Stimulated activated CD4-positive, alpha-beta T cell treated with anti-CD3 and anti-CD28 coated beads, Interleukin-1b, Interleukin-23, amount 100 ng/mL, for 48 hours (primary cell): ENCODE results near the gene HDAC9.
"Not testable (repeated sequence)": the region's sequence is repeated elsewhere in the genome, so short reads cannot be mapped to it uniquely, and the experiment has no call there.

Source experiments
- DNase-seq: peaks from one replicate; pipeline ENCODE4 v3.0.0-alpha.2; 2020

The HDAC9 gene

DNA sequence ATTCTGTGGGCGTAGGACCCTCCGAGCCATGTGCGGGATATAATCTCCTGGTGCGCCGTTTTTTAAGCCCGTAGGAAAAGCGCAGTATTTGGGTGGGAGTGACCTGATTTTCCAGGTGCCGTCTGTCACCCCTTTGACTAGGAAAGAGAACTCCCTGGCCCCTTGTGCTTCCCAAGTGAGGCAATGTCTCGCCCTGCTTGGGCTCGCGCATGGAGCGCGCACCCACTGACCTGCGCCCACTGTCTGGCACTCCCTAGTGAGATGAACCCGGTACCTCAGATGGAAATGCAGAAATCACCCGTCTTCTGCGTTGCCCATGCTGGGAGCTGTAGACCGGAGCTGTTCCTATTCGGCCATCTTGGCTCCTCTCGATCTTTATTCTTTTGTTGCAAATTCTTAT, 495.2 kb downstream of the HDAC9 start:
- not testable (repeated sequence) for DNase-seq

GRCh38 chr7:18993933-18994668, 498.6 kb downstream of the HDAC9 start:
- DNase-seq = no peak

- no peak for DNase-seq
Measured at GRCh38 chr7:18995270-18995671, 499.7 kb downstream of the HDAC9 start.

DNA sequence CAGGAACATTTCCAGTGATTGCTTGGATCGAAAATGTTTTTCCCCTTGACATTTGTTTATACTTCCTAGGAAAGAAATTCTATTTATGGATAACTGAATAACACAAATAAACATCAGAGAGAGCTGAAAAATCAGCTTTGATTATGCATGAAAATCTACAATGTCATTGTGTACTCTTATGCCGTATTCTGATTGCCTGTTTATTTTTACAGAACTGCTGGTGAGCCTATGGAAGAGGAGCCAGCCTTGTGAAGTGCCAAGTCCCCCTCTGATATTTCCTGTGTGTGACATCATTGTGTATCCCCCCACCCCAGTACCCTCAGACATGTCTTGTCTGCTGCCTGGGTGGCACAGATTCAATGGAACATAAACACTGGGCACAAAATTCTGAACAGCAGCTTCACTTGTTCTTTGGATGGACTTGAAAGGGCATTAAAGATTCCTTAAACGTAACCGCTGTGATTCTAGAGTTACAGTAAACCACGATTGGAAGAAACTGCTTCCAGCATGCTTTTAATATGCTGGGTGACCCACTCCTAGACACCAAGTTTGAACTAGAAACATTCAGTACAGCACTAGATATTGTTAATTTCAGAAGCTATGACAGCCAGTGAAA, 500.4 kb downstream of the HDAC9 start:
- no peak for DNase-seq

DNA sequence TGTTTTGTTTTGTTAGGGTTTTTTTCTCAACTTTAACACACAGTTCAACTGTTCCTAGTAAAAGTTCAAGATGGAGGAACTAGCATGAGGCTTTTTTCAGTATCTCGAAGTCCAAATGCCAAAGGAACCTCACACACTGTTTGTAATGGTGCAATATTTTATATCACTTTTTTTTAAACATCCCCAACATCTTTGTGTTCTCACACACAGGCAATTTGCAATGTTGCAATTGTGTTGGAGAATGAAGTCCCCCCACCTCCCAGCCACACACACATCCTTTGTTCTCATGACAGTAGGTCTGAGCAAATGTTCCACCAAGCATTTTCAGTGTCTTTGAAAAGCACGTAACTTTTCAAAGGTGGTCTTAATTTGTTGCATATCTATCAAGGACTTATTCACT, 501.0 kb downstream of the HDAC9 start:
- DNase-seq = no peak

DNA sequence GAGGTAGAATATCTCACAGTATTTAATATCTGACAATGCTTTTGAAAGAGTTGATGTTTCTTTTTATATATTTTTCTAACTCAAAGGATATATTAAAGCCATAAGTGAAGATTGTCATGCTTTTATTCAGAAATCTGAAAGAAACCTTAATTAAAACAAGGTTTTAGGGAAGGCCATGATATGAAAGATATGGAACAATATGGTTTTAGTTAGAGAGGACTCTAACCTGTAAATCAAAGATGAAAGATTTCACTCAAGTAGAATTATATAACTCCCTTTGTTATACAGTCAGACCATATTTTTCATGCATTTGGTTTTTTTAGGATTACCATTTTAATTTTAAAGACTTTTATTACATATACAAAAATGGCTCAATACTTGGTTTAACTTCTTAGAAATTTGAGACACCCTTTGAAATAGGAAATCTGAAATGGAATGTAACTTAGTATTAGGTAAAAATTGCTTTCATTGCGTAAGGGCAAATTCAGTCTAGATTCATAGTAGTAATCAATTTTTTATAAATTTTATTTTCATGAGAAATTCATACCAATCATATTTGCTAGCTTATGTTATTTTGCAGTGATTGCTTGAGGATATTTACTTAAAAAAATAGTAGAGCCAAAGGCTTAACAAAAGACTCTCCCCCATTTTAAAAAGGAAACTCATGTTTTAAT, 502.1 kb downstream of the HDAC9 start:
- no peak for DNase-seq

- DNase-seq = no peak
Measured at GRCh38 chr7:19000410-19000809, 504.9 kb downstream of the HDAC9 start.

GRCh38 chr7:19001854-19002253, 506.3 kb downstream of the HDAC9 start:
- no peak for DNase-seq

- DNase-seq = no peak
Measured at GRCh38 chr7:19009241-19009935, 513.8 kb downstream of the HDAC9 start.

DNA sequence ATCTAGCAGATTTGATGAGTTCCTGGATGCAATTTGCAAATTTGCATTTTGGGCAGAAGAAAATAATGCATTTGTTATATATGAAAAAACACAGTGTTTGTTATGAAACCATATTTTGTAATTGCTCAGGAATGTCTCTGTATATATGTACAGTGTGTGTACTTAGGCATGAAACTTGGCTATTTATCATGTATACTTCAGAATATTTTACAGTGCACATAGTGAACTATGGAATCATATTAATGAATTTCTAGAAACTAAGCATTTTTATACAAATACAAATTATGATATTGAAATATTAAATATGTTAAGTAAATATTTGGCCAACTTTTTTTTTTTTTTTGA, 514.4 kb downstream of the HDAC9 start:
- no peak for DNase-seq

GRCh38 chr7:19011212-19011611, 515.7 kb downstream of the HDAC9 start:
- DNase-seq = no peak

GRCh38 chr7:19015098-19015497, 519.5 kb downstream of the HDAC9 start:
- no peak for DNase-seq

DNA sequence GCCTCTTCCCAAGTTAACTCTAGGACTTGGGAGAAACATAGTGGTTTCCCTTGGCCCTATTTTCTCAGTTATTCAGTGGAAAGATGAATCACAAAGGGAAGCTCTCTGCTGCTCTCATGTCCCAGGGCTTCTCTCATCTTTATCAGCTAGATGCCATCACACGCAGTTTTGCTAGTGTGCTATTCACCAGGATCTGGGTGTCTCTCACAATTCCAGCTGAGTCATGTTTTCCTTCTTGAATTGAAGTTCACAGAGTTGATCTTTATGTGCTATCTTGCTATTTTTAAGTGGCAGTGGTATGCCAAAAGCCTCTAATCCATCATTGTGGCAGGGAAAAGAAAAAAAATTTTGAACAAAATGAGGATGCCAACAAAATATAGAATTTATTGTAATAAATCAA, 520.6 kb downstream of the HDAC9 start:
- DNase-seq = no peak

GRCh38 chr7:19017374-19017773, 521.8 kb downstream of the HDAC9 start:
- DNase-seq = no peak

DNA sequence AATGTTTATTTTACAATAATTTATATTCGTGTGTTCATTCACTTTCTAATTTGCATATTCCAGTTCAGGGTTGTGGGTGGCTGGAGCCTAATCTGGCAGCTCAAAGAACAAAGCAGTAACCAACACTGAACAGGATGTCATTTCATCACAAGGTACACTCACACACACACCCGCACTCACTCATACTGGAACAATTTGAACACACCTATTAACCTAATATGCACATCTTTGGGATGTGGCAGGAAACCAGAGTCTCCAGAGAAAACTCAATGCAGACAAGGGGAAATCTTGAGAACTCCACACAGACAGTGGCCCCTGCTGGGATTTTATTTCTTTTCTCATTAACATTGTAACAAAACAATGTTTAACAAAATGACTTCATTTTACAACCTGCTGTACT, 524.5 kb downstream of the HDAC9 start:
- no peak for DNase-seq

GRCh38 chr7:19020711-19021110, 525.2 kb downstream of the HDAC9 start:
- DNase-seq = no peak

DNA sequence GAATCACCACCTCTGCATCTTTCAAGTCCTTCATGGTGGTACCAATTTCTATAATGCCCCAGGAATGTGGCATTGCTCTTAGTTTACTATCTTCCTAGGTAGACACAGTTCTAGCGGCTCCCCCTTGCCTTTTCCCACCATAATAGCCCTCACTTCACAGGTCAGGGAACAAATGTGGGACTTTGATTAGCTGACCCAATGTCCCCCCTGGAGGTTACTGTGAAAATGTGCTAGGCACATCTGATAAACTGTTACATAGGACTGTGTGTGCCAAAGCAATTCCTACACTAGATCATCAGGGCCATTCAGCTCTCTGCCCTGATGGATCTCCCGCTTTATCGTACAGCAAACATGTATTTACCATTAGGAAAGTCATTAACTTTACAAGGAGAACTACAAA, 527.9 kb downstream of the HDAC9 start:
- no peak for DNase-seq

DNA sequence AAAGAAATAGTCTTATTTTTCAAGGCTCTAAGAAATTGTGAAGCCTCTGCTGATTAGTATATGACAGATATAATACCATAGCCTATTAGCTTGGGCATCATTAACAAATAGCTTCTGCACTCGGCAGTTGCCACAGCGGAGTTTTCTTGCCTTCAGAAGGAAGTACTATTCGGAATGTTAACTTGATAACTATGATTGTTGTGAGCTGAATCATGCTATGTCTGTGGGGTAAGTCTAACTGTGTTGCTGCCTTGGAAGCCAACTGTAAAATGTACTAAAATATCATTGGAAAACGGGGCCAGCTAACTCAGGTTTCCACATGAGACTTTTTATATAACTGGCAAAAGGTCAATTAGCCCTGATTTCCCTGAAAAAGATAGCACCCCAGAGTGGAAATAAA, 528.7 kb downstream of the HDAC9 start:
- DNase-seq = no peak

- DNase-seq = no peak
Measured at GRCh38 chr7:19026888-19027287, 531.3 kb downstream of the HDAC9 start.

DNA sequence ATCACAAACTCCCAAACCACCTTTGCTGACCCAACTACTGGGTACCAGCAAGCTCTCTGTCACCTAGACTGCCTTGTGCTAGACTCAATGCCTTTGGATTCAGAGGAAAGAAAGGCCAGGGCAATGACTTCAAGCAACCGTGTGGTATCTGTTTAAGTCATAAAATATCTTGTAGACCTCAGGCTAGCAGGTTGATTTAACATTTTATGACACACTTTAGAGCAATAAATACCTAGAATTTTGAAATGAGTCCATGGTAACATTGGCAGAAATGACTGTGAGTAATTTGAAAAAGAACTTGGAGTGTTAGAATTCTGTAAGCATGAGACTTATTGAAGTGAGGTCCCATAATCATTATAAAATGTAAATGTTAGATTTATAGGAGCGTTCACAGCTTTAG, 534.7 kb downstream of the HDAC9 start:
- DNase-seq = no peak

DNA sequence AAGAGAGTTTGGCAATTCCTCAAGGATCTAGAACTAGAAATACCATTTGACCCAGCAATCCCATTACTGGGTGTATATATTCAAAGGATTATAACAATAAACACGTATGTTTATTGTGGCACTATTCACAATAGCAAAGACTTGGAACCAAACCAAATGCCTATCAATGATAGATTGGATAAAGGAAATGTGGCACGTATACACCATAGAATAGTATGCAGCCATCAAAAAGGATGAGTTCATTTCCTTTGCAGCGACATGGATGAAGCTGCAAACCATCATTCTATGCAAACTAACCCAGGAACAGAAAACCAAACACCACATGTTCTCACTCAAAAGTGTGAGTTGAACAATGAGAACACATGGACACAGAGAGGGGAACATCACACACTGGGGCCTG, 537.4 kb downstream of the HDAC9 start:
- DNase-seq = not testable (repeated sequence)

GRCh38 chr7:19051767-19052375, 556.3 kb downstream of the HDAC9 start:
- DNase-seq = peak; percentile 20
